Hematopoietic multipotent progenitor cell treated with erythropoietin and hydrocortisone succinate and interleukin-3 and kit ligand, for 15 days (in vitro differentiated cells): ENCODE data around the gene HLA-DQB2.
A peak's percentile ranks its signal among the peaks of the same experiment; 100 is the strongest.
"Not testable (repeated sequence)": the region's sequence is repeated elsewhere in the genome, so short reads cannot be mapped to it uniquely, and the experiment has no call there.

Experiments used
- DNase-seq: peaks from one replicate; pipeline ENCODE4 v3.0.0-alpha.2; 2015; ENCODE audit warnings: low spot score

HLA-DQB2 gene

GRCh38 chr6:32763421-32763820 is at the start of gene HLA-DQB2:
HLA-DQB2 (minus strand) TSS chr6:32763532; CDS start chr6:32763470, 62 bp downstream.
- no peak for DNase-seq

- no peak for DNase-seq
Measured at GRCh38 chr6:32809171-32809570, 45.8 kb upstream of the HLA-DQB2 start.

DNA sequence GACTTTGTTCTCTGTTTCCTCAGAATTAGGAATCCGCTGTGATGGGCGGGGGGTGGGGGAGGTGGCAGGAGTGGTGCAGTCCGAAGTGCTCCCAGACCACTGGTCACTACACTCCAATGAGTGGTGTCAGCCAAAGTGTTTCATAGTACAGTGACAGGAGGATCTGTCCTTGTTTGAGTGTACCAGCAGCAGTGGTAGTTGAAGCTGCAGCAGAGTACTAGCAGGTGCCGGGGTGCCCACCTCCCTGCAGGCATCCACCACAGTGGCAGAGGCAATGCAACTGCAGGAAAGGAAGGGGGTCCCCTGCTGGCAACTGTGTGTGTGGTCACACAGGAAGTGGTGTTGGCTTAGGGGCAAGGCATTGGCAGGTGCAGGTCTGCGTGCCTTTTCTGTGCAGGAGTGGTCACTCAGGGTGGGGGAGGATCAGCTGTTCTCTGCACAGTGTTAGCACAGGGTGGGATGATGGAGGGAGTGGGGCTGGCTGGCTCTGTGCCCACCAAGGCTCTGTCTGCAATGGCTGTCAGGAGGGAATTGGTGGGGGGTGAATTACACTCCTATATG is 43.8 kb upstream of the HLA-DQB2 start:
- no peak for DNase-seq

DNA sequence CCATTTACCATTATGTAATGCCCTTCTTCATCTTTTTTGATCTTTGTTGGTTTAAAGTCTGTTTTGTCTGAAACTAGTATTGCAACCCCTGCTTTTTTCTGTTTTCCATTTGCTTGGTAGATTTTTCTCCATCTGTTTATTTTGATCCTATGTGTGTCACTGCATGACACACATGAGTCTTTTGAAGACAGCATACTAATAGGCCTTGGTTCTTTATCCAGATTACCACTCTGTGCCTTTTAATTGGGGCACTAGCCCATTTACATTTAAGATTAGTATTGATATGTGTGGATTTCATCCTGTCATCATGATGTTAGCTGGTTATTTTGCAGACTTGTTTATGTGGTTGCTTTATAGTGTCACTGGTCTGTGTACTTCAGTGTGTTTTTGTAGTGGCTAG is 42.1 kb upstream of the HLA-DQB2 start:
- not testable (repeated sequence) for DNase-seq

DNA sequence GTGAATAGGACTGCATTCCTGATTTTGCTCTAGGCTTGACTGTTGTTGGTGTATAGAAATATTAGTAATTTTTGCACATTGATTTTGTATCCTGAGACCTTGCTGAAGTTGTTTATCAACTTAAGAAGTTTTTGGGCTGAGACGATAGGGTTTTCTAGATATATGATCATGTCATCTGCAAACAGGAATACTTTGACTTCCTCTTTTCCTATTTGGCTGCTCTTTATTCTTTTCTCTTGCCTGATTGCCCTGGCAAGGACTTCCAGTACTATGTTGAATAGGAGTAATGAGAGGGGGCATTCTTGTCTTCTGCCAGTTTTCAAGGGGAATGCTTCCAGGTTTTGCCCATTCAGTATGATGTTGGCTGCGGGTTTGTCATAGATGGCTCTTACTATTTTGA is 40.1 kb upstream of the HLA-DQB2 start:
- DNase-seq: no peak

DNA sequence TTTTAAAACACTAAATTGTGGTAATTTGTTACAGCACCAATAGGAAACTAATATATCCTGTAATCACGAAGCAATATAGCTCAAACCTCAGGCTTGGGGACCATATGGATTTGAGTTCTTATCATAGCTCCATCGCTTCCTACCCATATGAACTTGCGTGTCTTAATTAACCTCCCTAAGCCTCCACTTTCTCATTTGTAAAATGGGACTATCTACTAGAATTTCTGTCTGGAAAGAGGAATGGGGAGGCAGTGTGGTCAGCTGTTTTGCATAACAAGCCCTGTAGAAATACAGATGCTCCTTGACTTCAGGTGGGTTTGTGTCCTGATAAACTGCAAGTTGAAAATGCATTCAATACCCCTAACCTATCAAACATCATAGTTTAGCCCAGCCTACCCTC is 36.4 kb upstream of the HLA-DQB2 start:
- no peak for DNase-seq

GRCh38 chr6:32799168-32799567 is 35.8 kb upstream of the HLA-DQB2 start:
- DNase-seq: no peak

DNA sequence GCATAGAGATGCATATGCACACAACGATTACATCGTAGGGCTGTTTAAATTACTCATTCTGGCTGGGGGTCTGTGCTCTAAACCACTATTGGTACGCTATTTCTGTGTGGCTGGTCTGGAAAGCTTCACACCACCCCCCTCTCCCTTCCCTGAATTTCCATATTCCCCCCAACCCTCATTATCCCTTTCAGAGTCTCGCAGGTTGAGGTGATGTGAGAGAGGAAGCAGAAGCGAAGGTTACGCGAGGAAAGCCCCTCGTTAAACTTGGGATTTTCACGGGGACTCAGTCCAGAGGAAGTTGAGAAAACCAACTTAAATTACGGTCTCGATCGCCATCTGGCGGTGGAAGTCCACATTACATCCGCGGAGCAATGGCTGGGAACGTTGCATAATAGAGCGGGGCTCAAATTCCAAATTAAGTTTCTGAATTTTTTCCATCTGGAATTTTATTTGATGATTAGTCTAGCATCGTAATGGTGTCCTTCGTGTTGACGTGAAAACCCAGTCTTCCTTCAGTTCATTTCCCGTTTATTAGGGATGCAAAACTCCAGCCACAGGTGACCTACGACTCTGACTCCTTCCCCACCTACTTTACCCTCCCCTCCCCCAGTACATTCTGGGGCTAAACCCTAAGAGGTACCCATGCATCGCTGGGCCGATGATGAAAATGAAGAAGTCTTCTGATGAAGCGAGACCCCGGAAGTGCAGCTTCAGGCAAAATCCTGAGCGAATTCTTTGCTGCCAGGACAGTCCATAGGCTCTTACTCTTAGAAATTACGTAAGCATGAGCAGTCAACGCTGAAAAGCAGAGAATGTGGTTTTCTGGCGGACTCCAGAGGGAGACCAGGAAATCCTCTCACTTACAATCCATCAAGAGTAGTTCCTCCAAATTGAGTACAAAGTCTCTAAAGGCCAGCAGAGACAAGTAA is 33.8 kb upstream of the HLA-DQB2 start:
- DNase-seq: peak; percentile 71

DNA sequence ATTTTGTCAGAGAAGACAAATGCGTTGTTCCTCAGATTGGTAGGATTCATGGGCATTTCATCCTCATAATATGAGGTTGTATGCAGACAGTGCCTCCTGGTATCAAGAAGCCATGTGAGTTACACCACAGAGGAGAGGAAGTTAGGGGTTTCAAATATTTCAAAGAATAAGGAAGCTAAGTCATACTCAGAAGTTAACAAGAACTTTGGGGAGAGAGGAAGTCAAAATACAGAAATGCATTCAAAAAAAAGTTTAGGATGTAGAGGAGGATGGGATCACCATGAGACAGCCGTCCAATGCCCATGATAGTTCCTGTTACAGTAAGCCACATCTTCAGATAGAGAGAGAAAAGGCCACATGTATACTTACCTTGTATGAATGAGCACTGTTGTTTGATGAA is 31.2 kb upstream of the HLA-DQB2 start:
- no peak for DNase-seq

DNA sequence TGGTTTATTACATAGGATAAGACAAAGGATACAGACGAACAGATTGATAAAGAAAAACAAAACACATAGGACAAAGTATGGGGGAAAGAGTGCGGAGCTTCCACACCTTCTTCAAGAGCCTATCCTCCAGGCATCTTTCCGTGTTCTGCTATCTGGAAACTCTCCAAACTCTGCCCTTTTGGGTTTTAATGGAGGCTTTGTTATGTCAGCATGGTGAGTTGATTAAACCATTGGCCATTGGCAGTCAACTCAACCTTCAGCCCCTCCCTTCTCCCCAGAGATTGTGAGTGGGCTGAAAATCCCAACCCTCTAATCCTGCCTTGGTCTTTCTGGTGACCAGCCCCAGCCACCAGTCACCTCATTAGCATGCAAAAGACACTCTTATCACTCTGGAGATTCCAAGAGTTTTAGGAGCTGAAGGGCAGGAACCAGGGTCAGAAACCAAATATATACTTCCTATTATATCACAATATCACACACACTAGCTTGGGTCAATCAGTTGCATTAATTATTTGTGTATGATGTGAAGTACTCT is 29.6 kb upstream of the HLA-DQB2 start:
- no peak for DNase-seq

DNA sequence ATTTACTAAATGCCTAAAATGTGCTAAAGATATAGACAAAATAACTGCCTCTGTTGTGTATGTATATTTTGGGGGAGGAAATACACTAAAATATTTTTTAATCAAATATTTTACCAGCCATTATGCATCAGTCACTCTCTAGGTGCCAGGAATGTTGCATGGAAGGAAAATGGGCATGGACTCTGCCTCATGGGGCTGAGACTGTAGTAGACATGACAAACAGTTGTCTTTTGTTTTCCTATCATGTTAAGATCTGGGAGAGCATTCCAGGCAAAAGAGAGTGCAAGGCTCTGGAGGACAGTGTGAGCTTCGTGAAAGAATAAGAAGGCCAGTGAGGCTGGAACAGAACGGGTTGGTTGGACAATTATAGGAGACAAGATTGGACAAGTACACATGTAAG is 27.0 kb upstream of the HLA-DQB2 start:
- no peak for DNase-seq

DNA sequence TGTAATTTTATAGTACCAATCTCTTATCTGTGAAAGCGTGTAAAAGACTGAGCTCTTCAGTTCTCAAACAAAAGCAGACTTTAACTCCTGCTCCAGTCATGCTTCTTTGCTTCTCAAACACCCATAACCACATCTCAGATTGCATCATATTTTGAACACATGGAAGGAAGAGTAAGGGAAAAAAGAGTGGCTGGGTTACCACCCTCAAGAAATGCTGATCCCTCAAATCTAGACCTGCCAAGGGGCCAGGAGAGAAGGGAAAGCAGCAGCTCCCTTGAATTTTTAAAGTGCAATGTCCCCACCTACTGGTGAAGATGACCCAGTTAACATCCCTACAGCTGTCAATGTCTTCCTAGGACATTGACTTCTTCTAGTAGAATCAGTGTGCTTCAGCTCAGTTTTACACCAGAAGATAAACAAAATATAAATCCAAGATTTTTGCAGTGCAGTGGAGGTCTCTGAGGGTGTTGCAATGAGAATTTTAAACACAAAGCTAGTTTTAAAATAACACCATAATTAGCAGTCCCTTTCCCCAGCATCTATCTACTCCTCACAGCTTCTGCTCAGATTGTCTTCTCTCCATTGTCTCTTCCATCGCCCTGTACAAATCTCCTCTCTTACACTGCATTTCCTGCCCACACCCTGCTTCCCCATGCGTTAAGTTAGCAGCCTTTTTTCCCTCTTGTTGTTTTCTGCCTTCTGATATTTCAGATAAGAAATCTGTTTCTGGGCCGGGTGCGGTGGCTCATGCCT is 22.6 kb upstream of the HLA-DQB2 start:
- DNase-seq: peak; percentile 8

GRCh38 chr6:32782923-32783322 is 19.6 kb upstream of the HLA-DQB2 start:
- DNase-seq: not testable (repeated sequence)

- DNase-seq: no peak
Measured at GRCh38 chr6:32779036-32779435, 15.7 kb upstream of the HLA-DQB2 start.

- DNase-seq: no peak
Measured at GRCh38 chr6:32775071-32775470, 11.7 kb upstream of the HLA-DQB2 start.

DNA sequence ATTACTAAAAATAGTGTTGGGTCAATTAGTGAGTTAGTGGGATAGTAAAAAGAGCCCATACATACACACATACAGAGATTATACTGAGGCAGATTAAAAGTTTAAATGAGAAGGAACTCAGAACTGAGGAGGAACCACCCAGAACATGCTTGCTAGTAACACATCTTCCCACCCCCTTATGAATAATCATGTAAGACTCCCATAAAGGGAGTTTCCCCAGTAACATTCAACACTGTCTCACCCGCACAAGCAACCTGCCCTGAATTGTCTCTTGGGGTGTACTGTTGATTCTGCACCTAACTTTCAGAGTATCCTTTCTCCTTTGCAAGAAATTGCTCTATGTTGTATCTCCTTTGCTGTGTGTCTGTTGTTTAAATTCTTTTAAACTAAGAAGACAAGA is 11.1 kb upstream of the HLA-DQB2 start:
- DNase-seq: no peak

DNA sequence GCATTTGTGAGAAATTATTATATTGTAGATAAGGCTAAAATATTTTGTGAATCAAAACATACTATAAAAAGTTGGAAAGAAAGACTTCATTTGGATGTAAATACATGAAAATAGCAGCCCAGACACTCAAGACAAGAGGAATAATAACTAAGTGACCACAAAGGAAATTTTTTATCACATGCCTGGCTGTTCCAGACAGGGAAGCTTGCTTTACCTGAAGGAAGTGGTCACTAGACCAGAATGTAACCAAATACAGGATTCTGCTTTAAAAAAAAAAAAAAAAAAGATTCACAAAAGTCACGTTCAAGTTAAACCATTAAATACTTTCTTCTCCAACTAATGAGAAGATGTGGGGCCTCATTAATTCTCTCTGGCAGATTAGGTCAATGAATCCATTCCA is 9.3 kb upstream of the HLA-DQB2 start:
- no peak for DNase-seq

DNA sequence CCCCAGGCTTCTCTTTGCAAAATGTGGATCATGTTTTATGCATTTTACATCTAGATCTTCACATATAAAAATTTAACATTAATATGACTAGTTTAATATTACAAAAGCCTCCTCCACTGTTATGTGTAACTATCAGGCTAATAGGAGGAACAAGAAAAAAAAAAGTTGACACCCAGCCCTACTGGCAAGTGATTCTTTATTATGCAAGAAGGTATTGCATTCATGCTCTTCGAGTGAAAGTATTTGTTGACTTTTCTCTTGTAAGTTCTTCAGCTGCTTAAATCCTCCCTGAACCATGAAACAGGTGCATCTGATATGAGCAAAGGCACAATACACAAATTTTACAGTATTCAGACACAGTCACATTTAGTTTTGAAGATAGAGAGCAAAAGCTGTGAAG is 716 bp upstream of the HLA-DQB2 start:
- DNase-seq: no peak

DNA sequence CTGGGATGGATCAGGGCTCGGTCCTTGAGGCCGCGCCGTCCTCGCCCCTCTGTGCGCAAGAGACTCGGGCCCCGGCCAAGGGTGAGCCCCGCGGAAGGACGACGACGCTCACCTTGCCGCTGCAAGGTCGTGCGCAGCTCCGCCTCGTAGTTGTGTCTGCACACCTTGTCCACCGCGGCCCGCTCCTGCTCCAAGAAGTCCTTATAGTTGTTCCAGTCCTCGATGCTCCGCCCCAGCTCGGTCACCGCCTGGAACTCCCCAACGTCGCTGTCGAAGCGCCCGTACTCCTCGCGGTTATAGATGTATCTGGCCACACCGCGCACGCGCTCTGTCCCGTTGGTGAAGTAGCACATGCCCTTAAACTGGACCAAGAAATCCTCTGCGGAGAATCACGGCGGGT is 1.8 kb downstream of the HLA-DQB2 start:
- no peak for DNase-seq

DNA sequence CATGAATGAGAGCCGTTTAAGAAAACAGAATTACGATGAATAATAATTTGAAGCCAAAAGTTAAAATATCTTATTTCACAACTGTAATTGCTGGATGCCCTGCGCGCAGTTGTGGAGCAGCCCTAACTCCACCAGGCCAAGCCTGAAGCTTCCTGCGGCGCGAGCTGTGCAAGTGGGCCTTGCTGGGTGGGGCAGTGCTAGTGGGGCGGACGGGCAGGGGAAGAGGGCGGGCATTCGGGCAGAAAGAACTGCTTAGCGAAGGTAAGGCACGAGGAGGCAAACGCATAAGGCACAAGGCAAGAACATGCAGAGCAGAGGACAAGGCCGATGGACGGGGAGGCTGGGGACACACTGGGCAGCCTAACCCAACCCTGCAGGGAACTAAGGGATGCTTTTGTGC is 2.3 kb downstream of the HLA-DQB2 start:
- DNase-seq: no peak

GRCh38 chr6:32759669-32760068 is 3.7 kb downstream of the HLA-DQB2 start:
- no peak for DNase-seq

DNA sequence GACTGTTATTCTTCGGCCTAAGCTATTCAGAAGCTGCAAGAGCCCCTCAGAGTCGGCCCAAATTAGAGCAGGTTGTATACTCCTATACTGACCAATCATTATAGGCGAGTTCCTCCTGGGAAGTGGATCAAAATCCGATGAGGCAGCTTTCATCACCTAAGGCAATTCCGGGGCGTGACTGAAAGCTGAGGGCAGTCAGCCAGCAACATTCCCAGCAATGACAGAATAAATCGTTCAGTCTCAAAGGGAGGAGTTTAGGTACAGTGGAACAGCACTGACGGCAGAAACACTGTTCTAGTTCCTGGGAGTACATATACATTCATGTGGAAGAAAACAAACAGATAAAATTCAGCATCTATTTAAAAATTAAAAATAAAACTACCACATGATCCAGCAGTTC is 10.8 kb downstream of the HLA-DQB2 start:
- DNase-seq: no peak

DNA sequence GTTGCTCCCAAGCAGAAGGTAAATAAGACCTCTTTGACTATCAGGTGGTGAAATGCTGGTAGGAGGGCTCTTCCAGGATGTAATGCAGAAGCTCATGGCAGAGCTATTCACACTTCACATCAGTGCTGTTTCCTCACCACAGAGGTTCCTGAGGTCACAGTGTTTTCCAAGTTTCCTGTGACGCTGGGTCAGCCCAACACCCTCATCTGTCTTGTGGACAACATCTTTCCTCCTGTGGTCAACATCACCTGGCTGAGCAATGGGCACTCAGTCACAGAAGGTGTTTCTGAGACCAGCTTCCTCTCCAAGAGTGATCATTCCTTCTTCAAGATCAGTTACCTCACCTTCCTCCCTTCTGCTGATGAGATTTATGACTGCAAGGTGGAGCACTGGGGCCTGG is 17.7 kb downstream of the HLA-DQB2 start:
- DNase-seq: not testable (repeated sequence)
